Breast epithelium (tissue), 3 donors: ENCODE results near the gene CBX8.

Experiments used
- POLR2A ChIP-seq: fragments of 450-650 bp; IDR thresholded peaks from one replicate; pipeline ENCODE4 v1.6.1; 2016; ENCODE audit warnings: antibody characterized with exemption, mild to moderate bottlenecking, moderate library complexity
- POLR2AphosphoS5 ChIP-seq, 3 donors: sonication (generic); formaldehyde crosslinking; IDR thresholded peaks; one replicate each; pipeline ENCODE4 v1.6.1; 2017; ENCODE audit warnings: antibody characterized with exemption in 3 of 3
- TF ChIP-seq, protein P1 (sequence below), 3 donors: fragments of 450-650 bp; IDR thresholded peaks; one replicate each; pipeline ENCODE4 v1.5.1; 2016 to 2017; ENCODE audit warnings: antibody characterized with exemption in 3 of 3, mild to moderate bottlenecking in 3 of 3, moderate library complexity in 3 of 3

DNA sequence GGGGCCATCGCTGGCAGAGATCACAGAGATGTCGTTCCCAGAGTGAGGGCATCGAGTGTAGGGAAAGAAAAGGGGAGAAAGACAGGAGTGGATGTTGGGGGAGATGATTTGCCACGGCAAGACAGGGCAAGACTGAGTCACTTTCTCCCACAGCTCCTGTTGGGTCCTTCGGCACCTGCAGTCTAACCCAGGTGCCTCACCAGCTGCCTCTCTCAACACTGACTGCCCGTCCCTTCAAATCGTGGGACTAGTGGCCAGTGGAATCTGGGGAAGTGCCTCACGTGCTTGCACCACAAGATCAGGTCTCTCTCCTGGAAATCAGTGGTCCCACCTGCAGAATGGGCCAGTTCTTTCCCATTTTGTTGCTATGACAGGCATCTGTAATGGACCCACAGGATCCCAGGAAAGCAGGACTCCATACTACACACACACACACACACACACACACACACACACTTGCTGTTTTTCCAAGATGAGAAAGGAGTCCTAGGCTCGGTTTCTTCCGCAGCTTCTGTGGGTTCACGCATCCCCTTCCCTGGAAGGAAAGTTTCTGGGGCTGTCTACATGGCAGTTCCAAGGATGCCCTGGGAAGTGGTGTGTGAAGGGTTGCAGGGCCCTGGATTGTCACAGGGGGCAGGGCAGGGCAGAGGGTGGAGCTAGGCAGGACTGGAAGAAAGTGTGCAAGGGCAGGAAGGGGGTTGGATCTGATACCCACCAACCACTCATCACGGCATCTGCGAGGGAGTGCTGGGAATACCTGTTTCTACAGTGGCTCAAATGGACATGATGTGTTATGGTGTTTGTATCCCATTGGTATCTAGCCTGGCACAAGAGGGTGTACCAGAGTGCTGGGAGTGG lies 10.2 kb upstream of the CBX8 start:
- TF ChIP-seq, protein P1, sequence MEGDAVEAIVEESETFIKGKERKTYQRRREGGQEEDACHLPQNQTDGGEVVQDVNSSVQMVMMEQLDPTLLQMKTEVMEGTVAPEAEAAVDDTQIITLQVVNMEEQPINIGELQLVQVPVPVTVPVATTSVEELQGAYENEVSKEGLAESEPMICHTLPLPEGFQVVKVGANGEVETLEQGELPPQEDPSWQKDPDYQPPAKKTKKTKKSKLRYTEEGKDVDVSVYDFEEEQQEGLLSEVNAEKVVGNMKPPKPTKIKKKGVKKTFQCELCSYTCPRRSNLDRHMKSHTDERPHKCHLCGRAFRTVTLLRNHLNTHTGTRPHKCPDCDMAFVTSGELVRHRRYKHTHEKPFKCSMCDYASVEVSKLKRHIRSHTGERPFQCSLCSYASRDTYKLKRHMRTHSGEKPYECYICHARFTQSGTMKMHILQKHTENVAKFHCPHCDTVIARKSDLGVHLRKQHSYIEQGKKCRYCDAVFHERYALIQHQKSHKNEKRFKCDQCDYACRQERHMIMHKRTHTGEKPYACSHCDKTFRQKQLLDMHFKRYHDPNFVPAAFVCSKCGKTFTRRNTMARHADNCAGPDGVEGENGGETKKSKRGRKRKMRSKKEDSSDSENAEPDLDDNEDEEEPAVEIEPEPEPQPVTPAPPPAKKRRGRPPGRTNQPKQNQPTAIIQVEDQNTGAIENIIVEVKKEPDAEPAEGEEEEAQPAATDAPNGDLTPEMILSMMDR (IDR thresholded peaks at IDR 0.05) = no peak
- TF ChIP-seq POLR2AphosphoS5 (IDR thresholded peaks at IDR 0.05) (no peak), POLR2A (no peak)
